ENCODE results near the gene AKT1S1. TPM values are rescaled to one million over a fixed set of nuclear protein-coding genes. Genes with fewer than 3 reads are reported as not detected.

The AKT1S1 gene
- total and polyA plus RNA-seq, 3 donors from 2014 or later: 35.0 to 42.8 (median 35.7) TPM

DNA sequence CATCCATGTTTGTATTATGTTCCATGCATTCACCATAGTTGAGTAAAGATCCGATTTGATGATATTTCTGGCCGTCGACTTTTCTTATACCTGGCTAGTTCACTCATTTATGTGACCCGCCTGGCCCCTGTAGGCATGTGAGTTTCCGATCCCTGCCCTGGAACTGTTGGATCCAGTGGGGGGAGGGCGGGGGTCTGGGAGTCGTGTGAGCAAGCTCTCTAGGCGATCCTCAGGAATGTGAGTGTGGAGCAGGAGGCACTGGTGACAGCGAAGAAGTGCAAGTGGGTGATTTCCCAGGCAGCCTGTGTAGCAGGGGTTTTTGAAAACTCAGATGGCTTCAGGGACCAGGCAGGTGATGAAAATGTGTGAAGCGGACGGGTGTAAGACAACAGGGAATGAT, 36.8 kb downstream of the AKT1S1 start:
- TF ChIP-seq POLR2A (IDR thresholded peaks at IDR 0.05): no peak
- TF ChIP-seq, protein P1, sequence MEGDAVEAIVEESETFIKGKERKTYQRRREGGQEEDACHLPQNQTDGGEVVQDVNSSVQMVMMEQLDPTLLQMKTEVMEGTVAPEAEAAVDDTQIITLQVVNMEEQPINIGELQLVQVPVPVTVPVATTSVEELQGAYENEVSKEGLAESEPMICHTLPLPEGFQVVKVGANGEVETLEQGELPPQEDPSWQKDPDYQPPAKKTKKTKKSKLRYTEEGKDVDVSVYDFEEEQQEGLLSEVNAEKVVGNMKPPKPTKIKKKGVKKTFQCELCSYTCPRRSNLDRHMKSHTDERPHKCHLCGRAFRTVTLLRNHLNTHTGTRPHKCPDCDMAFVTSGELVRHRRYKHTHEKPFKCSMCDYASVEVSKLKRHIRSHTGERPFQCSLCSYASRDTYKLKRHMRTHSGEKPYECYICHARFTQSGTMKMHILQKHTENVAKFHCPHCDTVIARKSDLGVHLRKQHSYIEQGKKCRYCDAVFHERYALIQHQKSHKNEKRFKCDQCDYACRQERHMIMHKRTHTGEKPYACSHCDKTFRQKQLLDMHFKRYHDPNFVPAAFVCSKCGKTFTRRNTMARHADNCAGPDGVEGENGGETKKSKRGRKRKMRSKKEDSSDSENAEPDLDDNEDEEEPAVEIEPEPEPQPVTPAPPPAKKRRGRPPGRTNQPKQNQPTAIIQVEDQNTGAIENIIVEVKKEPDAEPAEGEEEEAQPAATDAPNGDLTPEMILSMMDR (IDR thresholded peaks at IDR 0.05): no peak
- H3K4me3 ChIP-seq: no peak overlapping the region
- H3K27ac ChIP-seq: no peak overlapping the region
- intact Hi-C loops (cut with DNase I; ENCODE audit: low total_unique reads): no loop called here
- no peak for DNase-seq
- H3K9me3 ChIP-seq: no peaks in the 10 kb centered on the region
- H3K27me3 ChIP-seq: no peaks in the 10 kb centered on the region
- 87 to 90% methylated on average over 11 of the region's 11 CpGs for WGBS, 2 donors
- H3K4me1 ChIP-seq: no peaks in the 10 kb centered on the region
- H3K36me3 ChIP-seq (ENCODE audit: low read depth, missing control alignments): no peaks in the 10 kb centered on the region

DNA sequence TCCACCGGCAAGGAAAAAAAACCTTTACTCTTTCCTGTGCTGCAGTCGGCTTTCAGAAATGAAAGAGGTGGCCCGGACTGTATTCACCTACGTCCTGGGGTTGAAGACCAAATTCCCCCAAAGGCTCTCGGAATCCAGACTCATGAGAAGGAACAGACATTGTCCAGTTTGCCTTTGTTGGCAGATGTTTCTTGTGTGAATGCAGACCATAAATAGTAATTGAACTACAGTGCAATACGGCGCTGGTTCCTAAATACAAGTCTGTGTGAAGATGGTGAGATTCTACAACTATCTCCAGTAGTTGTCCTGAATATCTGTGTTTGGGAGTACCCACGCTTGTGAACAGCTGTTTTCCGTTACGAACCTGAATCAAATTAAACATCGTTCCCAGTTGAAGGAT, 37.4 kb downstream of the AKT1S1 start:
- Histone ChIP-seq H3K4me3 (no peak overlapping the region), H3K27ac (no peak overlapping the region), H3K4me1 (no peaks in the 10 kb centered on the region), H3K9me3 (no peaks in the 10 kb centered on the region), H3K36me3 (ENCODE audit: low read depth, missing control alignments) (no peaks in the 10 kb centered on the region), H3K27me3 (no peaks in the 10 kb centered on the region)
- intact Hi-C loops (cut with DNase I; ENCODE audit: low total_unique reads): no loop called here
- DNase-seq: no peak
- 95% methylated on average over 11 of the region's 11 CpGs for WGBS, 2 donors
- TF ChIP-seq, protein P1 (IDR thresholded peaks at IDR 0.05): no peak
- no peak for TF ChIP-seq POLR2A (IDR thresholded peaks at IDR 0.05)

DNA sequence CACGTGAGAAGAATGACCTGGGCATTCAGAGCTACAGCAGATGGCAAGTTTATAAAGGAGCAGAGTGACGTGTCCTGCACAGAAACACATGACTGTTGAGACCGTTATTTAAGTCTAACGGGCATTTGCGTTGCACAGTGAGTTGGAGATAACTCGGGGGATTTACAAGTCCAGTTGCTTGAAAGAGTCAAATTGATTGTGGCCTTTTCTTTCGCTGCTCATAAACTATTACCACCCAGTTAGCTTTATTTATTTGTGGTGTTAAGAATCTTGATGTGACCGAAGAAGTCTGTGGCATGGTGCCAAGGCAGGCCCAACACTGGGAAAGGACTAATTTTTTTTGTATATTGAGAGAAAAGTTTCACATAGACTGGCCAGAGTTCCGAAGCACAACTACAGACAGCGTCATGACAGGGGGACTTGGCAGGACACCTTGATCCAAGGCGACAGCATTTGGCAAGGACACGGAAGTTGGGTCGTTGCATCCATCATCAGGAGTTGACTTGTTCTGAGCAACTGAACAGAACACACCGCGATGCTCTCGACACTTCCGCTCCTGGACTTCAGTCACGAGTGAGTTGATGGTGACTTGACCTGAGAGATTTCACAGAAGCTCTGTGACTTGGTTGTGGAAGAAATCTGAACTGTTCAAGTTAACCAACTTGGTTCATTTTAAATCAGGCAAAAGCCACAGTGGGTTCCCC, 38.1 kb downstream of the AKT1S1 start:
- no peak for DNase-seq
- H3K36me3 ChIP-seq (ENCODE audit: low read depth, missing control alignments): peaks cover under 1% of the 10 kb centered on the region
- H3K27ac ChIP-seq: no peak overlapping the region
- H3K27me3 ChIP-seq: no peaks in the 10 kb centered on the region
- H3K4me1 ChIP-seq: no peaks in the 10 kb centered on the region
- WGBS, 2 donors: 88 to 91% methylated on average over 16 to 18 of the region's 18 CpGs
- TF ChIP-seq, protein P1 (IDR thresholded peaks at IDR 0.05): no peak
- TF ChIP-seq POLR2A (IDR thresholded peaks at IDR 0.05): no peak
- H3K4me3 ChIP-seq: no peak overlapping the region
- H3K9me3 ChIP-seq: no peaks in the 10 kb centered on the region
- intact Hi-C loops (cut with DNase I; ENCODE audit: low total_unique reads): no loop called here

DNA sequence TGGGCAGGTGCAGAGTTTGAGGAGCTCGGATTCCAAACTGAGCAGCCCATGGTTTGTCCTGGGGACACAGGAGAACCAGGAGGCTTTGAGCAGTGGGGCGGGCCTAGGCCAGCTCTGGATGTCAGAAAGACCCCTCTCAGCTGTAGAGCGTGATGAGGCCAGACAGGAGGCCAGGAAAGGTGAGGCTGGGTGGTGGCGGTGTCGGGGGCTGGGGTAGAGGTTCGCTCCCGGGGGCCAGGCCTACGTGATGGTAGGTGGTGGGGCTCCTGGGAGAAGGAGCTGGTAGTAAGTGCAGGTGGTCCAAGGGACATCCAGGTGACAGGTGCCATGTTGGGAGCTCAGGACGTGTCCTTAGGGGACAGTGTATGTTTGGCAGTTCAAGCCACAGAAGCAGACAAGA, 39.7 kb downstream of the AKT1S1 start:
- Histone ChIP-seq H3K36me3 (ENCODE audit: low read depth, missing control alignments) (peaks cover 3% of the 10 kb centered on the region), H3K9me3 (no peaks in the 10 kb centered on the region), H3K27me3 (no peaks in the 10 kb centered on the region), H3K4me3 (no peak overlapping the region), H3K27ac (no peak overlapping the region), H3K4me1 (no peaks in the 10 kb centered on the region)
- DNase-seq: no peak
- 96 to 97% methylated on average over 9 of the region's 9 CpGs for WGBS, 2 donors
- no peak for TF ChIP-seq POLR2A (IDR thresholded peaks at IDR 0.05)
- TF ChIP-seq, protein P1 (IDR thresholded peaks at IDR 0.05): no peak
- intact Hi-C loops (cut with DNase I; ENCODE audit: low total_unique reads): no loop called here

DNA sequence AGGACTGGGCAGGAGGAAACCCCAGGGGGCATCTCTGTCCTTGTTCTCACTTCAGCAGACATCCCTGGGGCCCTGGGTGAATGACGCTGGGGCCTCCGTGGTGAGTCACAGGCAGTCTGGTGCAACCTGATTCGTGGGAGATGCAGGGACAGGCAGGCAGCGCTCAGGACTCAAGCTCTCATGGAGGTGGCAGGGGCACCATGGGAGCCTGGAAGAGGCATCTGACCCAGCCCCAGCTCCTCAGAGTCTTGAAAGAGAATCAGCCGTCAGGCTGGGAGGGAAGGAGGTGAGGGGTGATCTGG, 40.2 kb downstream of the AKT1S1 start:
- WGBS, 2 donors: 93 to 94% methylated on average over 2 to 5 of the region's 5 CpGs
- intact Hi-C loops (cut with DNase I; ENCODE audit: low total_unique reads): no loop called here

More for the DNA sequence above, 40.2 kb downstream of the AKT1S1 start:
- Histone ChIP-seq H3K4me3 (no peak overlapping the region), H3K27me3 (no peaks in the 10 kb centered on the region), H3K36me3 (ENCODE audit: low read depth, missing control alignments) (peaks cover 3% of the 10 kb centered on the region), H3K27ac (no peak overlapping the region), H3K4me1 (no peaks in the 10 kb centered on the region), H3K9me3 (no peaks in the 10 kb centered on the region)
- DNase-seq: no peak
- TF ChIP-seq POLR2A (IDR thresholded peaks at IDR 0.05): no peak
- TF ChIP-seq, protein P1 (IDR thresholded peaks at IDR 0.05): no peak
